Neuron (in vitro differentiated cells): ENCODE results near the gene RNF213.

Experiments
- H2AFZ ChIP-seq: one replicate; pipeline ENCODE4 v1.6.1; 2013; ENCODE audit warnings: low read depth, mild to moderate bottlenecking, inconsistent platforms, low read length, moderate library complexity
- H3K27me3 ChIP-seq: one replicate; pipeline ENCODE4 v1.6.1; 2013; ENCODE audit warnings: low read length; ENCODE audit not compliant: insufficient read depth
- H3K36me3 ChIP-seq: one replicate; pipeline ENCODE4 v1.6.1; 2013; ENCODE audit warnings: low read length; ENCODE audit not compliant: insufficient read depth
- H3K4me1 ChIP-seq: one replicate; pipeline ENCODE4 v1.6.1; 2013; ENCODE audit warnings: low read length; ENCODE audit not compliant: insufficient read depth
- H3K4me3 ChIP-seq: 2 replicates; pipeline ENCODE4 v1.5.1; 2013; ENCODE audit warnings: mild to moderate bottlenecking, low read length, moderate library complexity
- H3K9me3 ChIP-seq: one replicate; pipeline ENCODE4 v1.6.1; 2013; ENCODE audit warnings: low read length

RNF213 gene

GRCh38 chr17:80363518-80364090 is 103.0 kb downstream of the RNF213 start:
- Histone ChIP-seq H3K27me3 (no peaks in the 10 kb centered on the region), H2AFZ (no peak overlapping the region), H3K4me1 (no peaks in the 10 kb centered on the region), H3K4me3 (no peak overlapping the region), H3K9me3 (peaks cover 2% of the 10 kb centered on the region), H3K36me3 (peaks cover 44% of the 10 kb centered on the region)

GRCh38 chr17:80364091-80364691 is 103.5 kb downstream of the RNF213 start:
- H2AFZ ChIP-seq: no peak overlapping the region
- peaks cover 40% of the 10 kb centered on the region for H3K36me3 ChIP-seq
- no peaks in the 10 kb centered on the region for H3K27me3 ChIP-seq
- peaks cover 2% of the 10 kb centered on the region for H3K9me3 ChIP-seq
- H3K4me1 ChIP-seq: no peaks in the 10 kb centered on the region
- H3K4me3 ChIP-seq: no peak overlapping the region

GRCh38 chr17:80365001-80365965 is 104.6 kb downstream of the RNF213 start:
- Histone ChIP-seq H3K4me3 (no peak overlapping the region), H3K9me3 (peaks cover 2% of the 10 kb centered on the region), H3K27me3 (no peaks in the 10 kb centered on the region), H2AFZ (no peak overlapping the region), H3K4me1 (no peaks in the 10 kb centered on the region), H3K36me3 (peaks cover 40% of the 10 kb centered on the region)

GRCh38 chr17:80365983-80366382 is 105.3 kb downstream of the RNF213 start:
- Histone ChIP-seq H3K9me3 (peaks cover 2% of the 10 kb centered on the region), H3K27me3 (no peaks in the 10 kb centered on the region), H2AFZ (no peak overlapping the region), H3K4me1 (no peaks in the 10 kb centered on the region), H3K36me3 (peaks cover 36% of the 10 kb centered on the region), H3K4me3 (no peak overlapping the region)

- Histone ChIP-seq H3K9me3 (no peaks in the 10 kb centered on the region), H3K4me3 (no peak overlapping the region), H3K27me3 (no peaks in the 10 kb centered on the region), H3K36me3 (peaks cover 35% of the 10 kb centered on the region), H3K4me1 (no peaks in the 10 kb centered on the region), H2AFZ (no peak overlapping the region)
Observed at GRCh38 chr17:80367503-80367902, 106.9 kb downstream of the RNF213 start.

GRCh38 chr17:80371196-80371595 is 110.5 kb downstream of the RNF213 start:
- Histone ChIP-seq H3K36me3 (peaks cover 27% of the 10 kb centered on the region), H3K27me3 (no peaks in the 10 kb centered on the region), H3K9me3 (no peaks in the 10 kb centered on the region), H3K4me3 (no peak overlapping the region), H3K4me1 (no peaks in the 10 kb centered on the region), H2AFZ (no peak overlapping the region)

GRCh38 chr17:80372456-80372855 is 111.8 kb downstream of the RNF213 start:
- H3K36me3 ChIP-seq: peaks cover 37% of the 10 kb centered on the region
- H2AFZ ChIP-seq: no peak overlapping the region
- H3K4me1 ChIP-seq: no peaks in the 10 kb centered on the region
- H3K4me3 ChIP-seq: no peak overlapping the region
- H3K27me3 ChIP-seq: no peaks in the 10 kb centered on the region
- no peaks in the 10 kb centered on the region for H3K9me3 ChIP-seq

- Histone ChIP-seq H3K27me3 (no peaks in the 10 kb centered on the region), H3K36me3 (peaks cover 43% of the 10 kb centered on the region), H3K4me3 (no peak overlapping the region)
Observed at GRCh38 chr17:80372922-80373570, 112.4 kb downstream of the RNF213 start.

GRCh38 chr17:80374039-80374731 is 113.5 kb downstream of the RNF213 start:
- peaks cover 43% of the 10 kb centered on the region for H3K36me3 ChIP-seq
- no peaks in the 10 kb centered on the region for H3K27me3 ChIP-seq
- no peak overlapping the region for H2AFZ ChIP-seq
- no peaks in the 10 kb centered on the region for H3K9me3 ChIP-seq
- H3K4me1 ChIP-seq: no peaks in the 10 kb centered on the region
- H3K4me3 ChIP-seq: no peak overlapping the region

More at GRCh38 chr17:80372922-80373570, 112.4 kb downstream of the RNF213 start:
- no peaks in the 10 kb centered on the region for H3K4me1 ChIP-seq
- H2AFZ ChIP-seq: no peak overlapping the region
- H3K9me3 ChIP-seq: no peaks in the 10 kb centered on the region

GRCh38 chr17:80374732-80375585 is 114.3 kb downstream of the RNF213 start:
- no peak overlapping the region for H3K4me3 ChIP-seq
- no peak overlapping the region for H2AFZ ChIP-seq
- peaks cover 44% of the 10 kb centered on the region for H3K36me3 ChIP-seq
- no peaks in the 10 kb centered on the region for H3K9me3 ChIP-seq
- H3K4me1 ChIP-seq: no peaks in the 10 kb centered on the region
- H3K27me3 ChIP-seq: no peaks in the 10 kb centered on the region

- H3K4me3 ChIP-seq: no peak overlapping the region
- no peaks in the 10 kb centered on the region for H3K27me3 ChIP-seq
- no peak overlapping the region for H2AFZ ChIP-seq
- no peaks in the 10 kb centered on the region for H3K9me3 ChIP-seq
- peaks cover 51% of the 10 kb centered on the region for H3K36me3 ChIP-seq
- no peaks in the 10 kb centered on the region for H3K4me1 ChIP-seq
Observed at GRCh38 chr17:80376531-80376930, 115.9 kb downstream of the RNF213 start.

GRCh38 chr17:80377798-80378197 is 117.1 kb downstream of the RNF213 start:
- H3K4me1 ChIP-seq: no peaks in the 10 kb centered on the region
- no peak overlapping the region for H3K4me3 ChIP-seq
- H3K27me3 ChIP-seq: no peaks in the 10 kb centered on the region
- peaks cover 57% of the 10 kb centered on the region for H3K36me3 ChIP-seq
- no peak overlapping the region for H2AFZ ChIP-seq
- no peaks in the 10 kb centered on the region for H3K9me3 ChIP-seq
